PFSK-1 (cell line): Measurements from ENCODE around the gene C2orf76.

ENCODE experiments used
- FOXP2 ChIP-seq: optimal IDR thresholded peaks from 2 replicates; pipeline ENCODE3; 2011; ENCODE audit warnings: borderline replicate concordance, control low read depth, inconsistent platforms; ENCODE audit not compliant: insufficient read depth; ENCODE audit errors: extremely low read length, extremely low read depth
- POLR2AphosphoS5 ChIP-seq: IDR thresholded peaks from 2 replicates; pipeline ENCODE4 v1.6.1; 2012; ENCODE audit warnings: low read depth, mild to moderate bottlenecking, control low read depth, low read length, moderate library complexity
- SIN3A ChIP-seq: IDR thresholded peaks from 2 replicates; pipeline ENCODE4 v1.6.1; 2012; ENCODE audit warnings: mild to moderate bottlenecking, low read length, moderate library complexity, borderline replicate concordance; ENCODE audit not compliant: insufficient read depth
- TAF1 ChIP-seq: IDR thresholded peaks from 2 replicates; pipeline ENCODE4 v1.6.1; 2012; ENCODE audit warnings: low read length, control low read depth, borderline replicate concordance; ENCODE audit not compliant: insufficient read depth
- TF ChIP-seq, protein P1 (sequence below), 2 experiments: IDR thresholded peaks; 2 replicates each; pipeline versions ENCODE4 v1.6.1 to v1.8.0; 2011 to 2012; ENCODE audit warnings: low read depth in 2 of 2, low read length in 2 of 2, control low read depth in 1 of 2, inconsistent platforms in 1 of 2, mild to moderate bottlenecking in 1 of 2, moderate library complexity in 1 of 2; ENCODE audit not compliant: insufficient read depth in 1 of 2

Gene C2orf76

DNA sequence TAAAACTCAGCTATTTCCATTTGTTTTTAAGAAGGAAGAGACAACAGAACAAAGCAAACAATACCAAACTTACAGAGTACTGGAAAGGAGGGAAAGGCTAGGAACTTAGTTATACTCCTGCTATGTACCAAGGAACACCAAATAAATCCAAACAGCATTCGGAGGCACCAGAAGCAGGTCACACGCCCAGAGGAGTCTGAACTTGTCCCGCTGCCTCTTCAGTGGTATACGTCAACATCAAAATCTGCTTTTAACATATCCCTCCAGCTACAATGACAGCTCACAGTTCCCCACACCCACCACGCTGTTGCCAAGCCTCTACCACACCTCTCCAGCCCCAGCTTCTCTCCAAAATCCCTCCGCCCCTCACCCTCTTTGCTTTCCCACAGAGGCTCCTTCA, 17.3 kb downstream of the C2orf76 start:
- TF ChIP-seq POLR2AphosphoS5 (no peak), SIN3A (no peak), TAF1 (no peak), FOXP2 (no peak)
- TF ChIP-seq, protein P1, sequence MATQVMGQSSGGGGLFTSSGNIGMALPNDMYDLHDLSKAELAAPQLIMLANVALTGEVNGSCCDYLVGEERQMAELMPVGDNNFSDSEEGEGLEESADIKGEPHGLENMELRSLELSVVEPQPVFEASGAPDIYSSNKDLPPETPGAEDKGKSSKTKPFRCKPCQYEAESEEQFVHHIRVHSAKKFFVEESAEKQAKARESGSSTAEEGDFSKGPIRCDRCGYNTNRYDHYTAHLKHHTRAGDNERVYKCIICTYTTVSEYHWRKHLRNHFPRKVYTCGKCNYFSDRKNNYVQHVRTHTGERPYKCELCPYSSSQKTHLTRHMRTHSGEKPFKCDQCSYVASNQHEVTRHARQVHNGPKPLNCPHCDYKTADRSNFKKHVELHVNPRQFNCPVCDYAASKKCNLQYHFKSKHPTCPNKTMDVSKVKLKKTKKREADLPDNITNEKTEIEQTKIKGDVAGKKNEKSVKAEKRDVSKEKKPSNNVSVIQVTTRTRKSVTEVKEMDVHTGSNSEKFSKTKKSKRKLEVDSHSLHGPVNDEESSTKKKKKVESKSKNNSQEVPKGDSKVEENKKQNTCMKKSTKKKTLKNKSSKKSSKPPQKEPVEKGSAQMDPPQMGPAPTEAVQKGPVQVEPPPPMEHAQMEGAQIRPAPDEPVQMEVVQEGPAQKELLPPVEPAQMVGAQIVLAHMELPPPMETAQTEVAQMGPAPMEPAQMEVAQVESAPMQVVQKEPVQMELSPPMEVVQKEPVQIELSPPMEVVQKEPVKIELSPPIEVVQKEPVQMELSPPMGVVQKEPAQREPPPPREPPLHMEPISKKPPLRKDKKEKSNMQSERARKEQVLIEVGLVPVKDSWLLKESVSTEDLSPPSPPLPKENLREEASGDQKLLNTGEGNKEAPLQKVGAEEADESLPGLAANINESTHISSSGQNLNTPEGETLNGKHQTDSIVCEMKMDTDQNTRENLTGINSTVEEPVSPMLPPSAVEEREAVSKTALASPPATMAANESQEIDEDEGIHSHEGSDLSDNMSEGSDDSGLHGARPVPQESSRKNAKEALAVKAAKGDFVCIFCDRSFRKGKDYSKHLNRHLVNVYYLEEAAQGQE (IDR thresholded peaks at IDR 0.05; ENCODE audit: insufficient read depth in 1 of 2, low read depth in 2 of 2, low read length in 2 of 2), result no peak

DNA sequence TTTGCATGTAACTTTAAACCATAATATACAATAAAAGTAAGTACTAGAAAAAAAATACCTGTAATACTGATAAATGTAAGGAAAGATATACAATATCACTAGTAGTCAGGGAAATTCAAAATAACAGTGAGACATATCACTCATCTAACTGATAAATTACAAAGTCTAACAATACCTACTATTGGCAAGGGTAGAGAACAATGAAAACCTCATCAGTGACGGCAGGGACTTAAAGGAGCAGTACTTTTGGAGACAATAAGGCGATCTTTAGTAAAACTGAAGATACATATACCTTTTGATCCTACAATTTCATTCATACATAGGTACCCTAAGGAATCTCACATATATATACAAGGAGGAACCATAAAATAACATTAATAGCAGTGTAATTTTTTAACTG, 24.9 kb downstream of the C2orf76 start:
- no peak for TF ChIP-seq TAF1
- no peak for TF ChIP-seq SIN3A
- TF ChIP-seq, protein P1 (IDR thresholded peaks at IDR 0.05; ENCODE audit: insufficient read depth in 1 of 2, low read depth in 2 of 2, low read length in 2 of 2), result no peak
- no peak for TF ChIP-seq FOXP2
- no peak for TF ChIP-seq POLR2AphosphoS5

DNA sequence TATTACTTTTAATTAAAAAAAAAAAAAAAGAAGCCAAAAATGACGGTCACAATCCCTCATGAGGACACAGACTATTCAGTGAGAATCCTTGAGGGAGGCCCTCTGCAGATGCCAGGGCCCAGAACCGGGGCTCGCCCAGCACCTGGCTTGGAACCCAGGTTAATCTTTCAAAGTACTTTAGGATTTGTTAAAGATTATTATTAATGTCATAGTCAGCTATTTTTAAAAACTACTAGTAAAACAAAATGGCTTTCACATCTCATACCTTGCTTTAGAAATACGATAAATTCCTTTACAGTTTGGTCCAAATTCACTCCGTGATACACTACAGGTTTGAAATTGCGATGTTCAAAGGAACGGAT, 27.1 kb downstream of the C2orf76 start:
- no peak for TF ChIP-seq SIN3A
- no peak for TF ChIP-seq FOXP2
- no peak for TF ChIP-seq POLR2AphosphoS5
- no peak for TF ChIP-seq TAF1
- TF ChIP-seq, protein P1 (IDR thresholded peaks at IDR 0.05; ENCODE audit: insufficient read depth in 1 of 2, low read depth in 2 of 2, low read length in 2 of 2), result no peak

DNA sequence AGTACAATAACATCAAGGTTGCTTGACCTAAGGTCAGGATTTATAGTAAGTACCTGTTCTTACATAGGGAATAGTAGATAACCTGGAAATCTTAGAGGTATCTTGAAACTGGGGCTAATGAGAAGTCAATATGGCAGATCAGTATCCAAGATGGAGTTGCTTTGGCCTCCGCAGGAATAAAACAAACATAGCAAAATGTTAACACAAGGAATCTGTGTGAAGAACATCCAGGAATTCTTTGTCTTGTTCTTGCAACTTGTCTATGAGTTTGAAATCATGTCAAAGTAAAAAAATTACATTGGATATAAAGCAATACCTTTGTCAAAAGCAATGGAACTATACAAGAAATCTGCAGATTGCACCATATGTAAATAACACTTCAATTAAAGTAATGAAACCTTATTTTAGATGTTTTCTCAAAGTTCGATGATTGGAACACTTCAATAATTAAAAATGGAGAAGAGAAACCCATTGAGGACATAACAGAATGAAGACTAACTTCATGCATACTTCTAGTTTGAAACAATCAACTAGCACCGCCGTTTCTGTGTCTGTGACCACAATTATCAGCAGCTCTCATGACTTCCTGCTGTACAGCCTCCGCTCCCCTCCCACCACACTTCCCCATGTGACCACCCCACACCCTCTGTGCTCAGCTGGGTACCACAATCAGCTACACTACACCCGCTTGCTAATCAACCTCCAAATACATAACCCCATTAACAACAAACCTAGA, 27.6 kb downstream of the C2orf76 start:
- TF ChIP-seq TAF1, result no peak
- TF ChIP-seq POLR2AphosphoS5, result no peak
- TF ChIP-seq SIN3A, result no peak
- TF ChIP-seq, protein P1 (IDR thresholded peaks at IDR 0.05; ENCODE audit: insufficient read depth in 1 of 2, low read depth in 2 of 2, low read length in 2 of 2), result no peak
- TF ChIP-seq FOXP2, result no peak

DNA sequence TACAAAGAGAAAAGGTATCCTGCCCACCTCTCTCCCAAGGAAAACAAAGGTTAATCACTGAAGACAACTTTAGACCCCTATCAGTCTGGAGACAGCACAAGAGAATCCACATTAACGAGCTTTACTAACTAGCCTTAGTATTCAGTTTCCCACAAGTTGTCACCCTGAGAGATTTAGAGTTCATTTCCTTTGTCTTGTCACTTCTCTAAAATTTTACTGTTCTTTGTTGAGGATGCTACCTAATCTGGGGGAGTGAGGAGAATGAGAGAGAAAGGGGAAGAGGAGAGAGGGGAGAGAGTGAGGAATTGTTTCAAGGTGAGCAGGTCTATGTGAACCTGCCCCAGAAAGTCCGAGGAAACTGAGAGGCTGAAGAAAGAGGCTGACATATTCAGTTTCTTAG, 28.4 kb downstream of the C2orf76 start:
- TF ChIP-seq, protein P1 (IDR thresholded peaks at IDR 0.05; ENCODE audit: insufficient read depth in 1 of 2, low read depth in 2 of 2, low read length in 2 of 2), result no peak
- TF ChIP-seq POLR2AphosphoS5, result no peak
- no peak for TF ChIP-seq SIN3A
- TF ChIP-seq FOXP2, result no peak
- TF ChIP-seq TAF1, result no peak
